ENCODE measurements around the gene SEMA4A. TPM values are rescaled to one million over a fixed set of nuclear protein-coding genes. Genes with fewer than 3 reads are reported as not detected.
"Not testable (repeated sequence)": the region's sequence is repeated elsewhere in the genome, so short reads cannot be mapped to it uniquely, and the experiment has no call there.

The SEMA4A gene
- total RNA-seq, 1 experiment from 2014 or later = 2.0 TPM

DNA sequence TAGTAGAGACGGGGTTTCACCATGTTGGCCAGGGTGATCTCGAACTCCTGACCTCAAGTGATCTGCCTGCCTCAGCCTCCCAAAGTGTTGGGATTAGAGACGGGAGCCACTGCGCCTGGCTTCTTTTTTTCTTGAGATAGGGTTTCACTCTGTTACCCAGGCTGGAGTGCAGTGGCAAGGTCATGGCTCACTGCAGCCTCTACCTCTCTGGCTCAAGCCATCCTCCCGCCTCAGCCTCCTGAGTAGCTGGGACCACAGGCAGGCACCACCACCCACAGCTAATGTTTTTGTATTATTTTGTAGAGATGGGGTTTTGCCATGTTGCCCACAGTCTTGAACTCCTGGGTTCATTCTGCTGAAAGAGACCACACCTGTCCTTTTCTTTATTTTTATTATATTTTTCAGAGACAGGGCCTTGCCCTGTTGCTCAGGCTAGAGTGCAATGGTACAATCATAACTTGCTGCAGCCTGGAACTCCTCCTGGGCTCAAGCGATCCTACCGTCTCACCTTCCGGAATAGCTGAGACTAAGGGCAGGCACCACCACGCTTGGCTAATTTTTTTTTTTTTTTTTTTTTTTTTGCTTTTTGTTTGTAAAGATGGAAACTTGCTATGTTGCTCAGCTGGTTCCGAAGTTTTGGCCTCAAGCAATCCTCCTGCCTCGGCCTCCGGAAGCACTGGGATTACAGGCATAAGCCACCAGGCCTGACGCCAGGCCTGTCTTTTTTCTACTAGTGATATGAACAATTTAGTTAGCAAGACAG lies 35.8 kb upstream of the SEMA4A start:
- in situ Hi-C loops (cut with HindIII; ENCODE audit: low sequenced_read_pairs) = no loop called here
- DNase-seq (ENCODE audit: low spot score) = no peak

DNA sequence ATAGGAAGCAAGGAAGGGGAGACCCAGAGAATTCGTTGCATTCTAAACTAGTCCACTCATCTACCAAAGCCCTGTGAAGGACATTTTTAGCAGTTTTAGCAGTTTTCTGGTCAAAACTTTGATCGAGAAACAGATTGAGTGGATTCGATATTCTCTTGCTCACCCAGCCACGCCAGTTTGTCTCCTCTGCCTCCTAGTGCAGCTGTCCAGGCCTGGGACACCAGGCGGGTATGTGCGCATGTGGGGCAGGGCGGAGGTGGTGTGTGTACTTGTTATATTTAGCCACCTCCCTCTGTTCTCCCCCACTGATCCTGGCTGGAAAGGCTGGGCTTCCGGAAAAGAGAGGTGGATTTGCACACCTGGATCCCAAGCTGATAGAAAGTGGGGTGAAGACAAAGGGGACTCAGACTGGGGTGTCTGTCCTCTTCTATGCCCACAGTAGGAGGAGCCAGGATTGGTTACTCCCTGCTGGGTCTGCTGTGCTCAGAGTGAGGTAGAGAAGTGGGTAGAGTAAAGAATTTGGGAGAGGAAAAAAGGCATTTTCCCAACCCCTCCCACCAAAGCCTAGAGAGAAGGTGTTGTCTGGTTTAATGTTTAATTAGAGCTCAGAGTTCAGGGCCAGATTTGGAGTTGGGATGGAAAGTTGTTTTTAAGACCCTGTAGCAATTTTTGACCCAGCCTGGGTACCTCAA lies 35.1 kb upstream of the SEMA4A start:
- in situ Hi-C loops (cut with HindIII; ENCODE audit: low sequenced_read_pairs) = no loop called here
- no peak for DNase-seq (ENCODE audit: low spot score)

DNA sequence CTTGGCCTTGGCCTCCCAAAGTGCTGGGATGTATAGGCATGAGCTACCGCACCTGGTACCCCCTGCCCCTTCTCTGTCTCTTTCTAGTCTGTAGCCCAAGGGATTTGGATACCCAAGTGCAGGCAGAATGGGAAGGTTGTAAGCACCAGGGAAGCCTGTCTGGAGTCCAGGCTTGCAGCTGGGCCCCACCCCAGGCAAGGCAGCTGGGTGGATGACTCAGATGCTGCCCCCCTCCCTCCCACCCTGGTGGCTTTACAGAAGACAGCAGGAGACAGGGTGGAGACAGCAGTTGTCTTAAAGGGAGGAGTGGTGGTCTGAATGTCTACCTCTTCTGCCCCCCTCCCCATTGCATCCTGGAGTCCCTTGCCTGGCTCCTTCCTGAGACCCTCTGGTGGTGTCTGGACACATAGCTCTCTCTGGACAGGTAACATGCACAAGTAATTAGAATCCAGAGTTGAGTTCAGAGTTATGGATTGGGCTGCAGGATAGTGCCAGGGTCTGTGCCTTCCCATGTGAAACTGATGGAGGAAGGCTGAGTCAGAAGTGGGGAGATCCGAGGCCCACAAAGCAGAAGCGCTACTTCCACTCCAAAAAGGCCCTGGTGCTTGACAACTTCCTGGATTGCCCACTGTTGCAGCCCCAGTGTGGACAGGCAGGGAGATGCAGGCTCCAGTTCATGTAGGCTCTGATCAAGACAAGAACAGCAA lies 33.7 kb upstream of the SEMA4A start:
- in situ Hi-C loops (cut with HindIII; ENCODE audit: low sequenced_read_pairs) = no loop called here
- no peak for DNase-seq (ENCODE audit: low spot score)

DNA sequence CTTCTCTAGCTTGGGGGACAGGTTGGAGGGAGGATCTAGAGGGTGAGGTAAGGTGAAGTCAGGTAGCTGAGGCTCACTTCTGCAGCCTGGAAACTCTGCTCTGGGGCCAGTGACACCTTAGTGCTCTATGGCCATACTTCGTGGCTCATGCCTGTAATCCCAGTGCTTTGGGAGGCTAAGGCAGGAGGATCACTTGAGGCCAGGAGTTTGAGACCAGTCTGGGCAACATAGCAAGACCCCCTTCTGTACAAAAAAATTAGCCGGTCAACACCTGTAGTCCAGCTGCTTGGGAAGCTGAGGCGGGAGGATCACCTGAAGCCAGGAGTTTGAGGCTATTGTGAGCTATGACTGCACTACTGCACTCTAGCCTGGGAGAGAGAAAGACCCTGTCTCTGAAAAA lies 33.1 kb upstream of the SEMA4A start:
- in situ Hi-C loops (cut with HindIII; ENCODE audit: low sequenced_read_pairs) = no loop called here
- DNase-seq (ENCODE audit: low spot score) = no peak

DNA sequence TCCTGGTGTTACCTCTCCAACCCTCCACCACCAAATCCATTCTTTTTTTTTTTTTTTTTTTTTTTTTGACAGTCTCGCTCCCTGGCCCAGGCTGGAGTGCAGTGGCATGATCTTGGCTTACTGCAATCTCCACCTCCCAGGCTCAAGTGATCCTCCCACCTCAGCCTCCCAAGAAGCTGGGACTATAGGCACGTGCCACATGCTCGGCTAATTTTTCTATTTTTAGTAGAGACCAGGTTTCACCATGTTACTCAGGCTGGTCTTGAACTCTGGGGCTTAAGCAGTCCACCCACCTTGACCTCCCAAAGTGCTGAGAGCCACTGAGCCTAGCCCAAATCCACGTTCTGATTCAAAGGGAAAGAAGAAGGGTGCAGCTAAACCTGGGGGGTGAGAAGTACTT lies 32.4 kb upstream of the SEMA4A start:
- in situ Hi-C loops (cut with HindIII; ENCODE audit: low sequenced_read_pairs); DNase-seq (ENCODE audit: low spot score): not testable (repeated sequence)

DNA sequence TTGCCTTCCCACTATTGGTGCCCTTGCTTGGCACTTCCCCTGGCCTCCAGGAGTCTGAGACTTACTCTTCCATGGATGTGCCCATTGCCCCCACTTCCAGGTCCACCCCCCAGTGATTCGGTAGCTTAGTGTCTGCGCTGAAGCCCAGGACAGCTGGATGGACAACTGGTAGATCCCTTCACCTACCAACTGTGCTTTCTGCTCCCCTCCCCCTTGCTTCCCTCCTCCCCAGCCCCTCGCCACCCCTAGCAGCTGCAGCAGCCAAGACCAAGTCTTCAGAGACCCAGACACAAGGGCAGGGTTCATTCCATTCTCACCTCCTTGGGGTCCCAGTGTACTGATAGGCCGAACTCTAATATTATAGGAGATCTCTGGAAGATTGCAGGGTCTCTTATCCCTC lies 31.9 kb upstream of the SEMA4A start:
- in situ Hi-C loops (cut with HindIII; ENCODE audit: low sequenced_read_pairs) = no loop called here
- DNase-seq (ENCODE audit: low spot score) = no peak

DNA sequence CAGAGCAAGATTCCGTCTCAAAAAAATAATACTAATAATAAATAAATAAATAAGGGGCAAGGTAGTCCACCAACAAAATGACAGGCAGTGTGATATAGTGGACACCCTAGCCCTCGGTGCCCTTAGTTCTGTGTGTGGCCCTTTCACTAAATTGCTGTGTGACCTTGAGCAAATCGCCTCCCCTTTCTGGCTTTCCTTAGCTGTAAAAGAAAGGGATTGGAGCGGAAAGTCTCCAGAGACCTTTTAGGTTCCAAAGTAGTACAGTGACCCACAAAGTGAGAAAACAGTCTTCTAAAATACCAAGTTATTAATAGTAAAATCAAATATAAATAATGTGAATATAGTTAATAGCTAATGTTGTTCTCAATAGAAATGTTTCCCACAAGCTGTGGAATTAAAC lies 31.3 kb upstream of the SEMA4A start:
- in situ Hi-C loops (cut with HindIII; ENCODE audit: low sequenced_read_pairs) = no loop called here
- DNase-seq (ENCODE audit: low spot score) = no peak

DNA sequence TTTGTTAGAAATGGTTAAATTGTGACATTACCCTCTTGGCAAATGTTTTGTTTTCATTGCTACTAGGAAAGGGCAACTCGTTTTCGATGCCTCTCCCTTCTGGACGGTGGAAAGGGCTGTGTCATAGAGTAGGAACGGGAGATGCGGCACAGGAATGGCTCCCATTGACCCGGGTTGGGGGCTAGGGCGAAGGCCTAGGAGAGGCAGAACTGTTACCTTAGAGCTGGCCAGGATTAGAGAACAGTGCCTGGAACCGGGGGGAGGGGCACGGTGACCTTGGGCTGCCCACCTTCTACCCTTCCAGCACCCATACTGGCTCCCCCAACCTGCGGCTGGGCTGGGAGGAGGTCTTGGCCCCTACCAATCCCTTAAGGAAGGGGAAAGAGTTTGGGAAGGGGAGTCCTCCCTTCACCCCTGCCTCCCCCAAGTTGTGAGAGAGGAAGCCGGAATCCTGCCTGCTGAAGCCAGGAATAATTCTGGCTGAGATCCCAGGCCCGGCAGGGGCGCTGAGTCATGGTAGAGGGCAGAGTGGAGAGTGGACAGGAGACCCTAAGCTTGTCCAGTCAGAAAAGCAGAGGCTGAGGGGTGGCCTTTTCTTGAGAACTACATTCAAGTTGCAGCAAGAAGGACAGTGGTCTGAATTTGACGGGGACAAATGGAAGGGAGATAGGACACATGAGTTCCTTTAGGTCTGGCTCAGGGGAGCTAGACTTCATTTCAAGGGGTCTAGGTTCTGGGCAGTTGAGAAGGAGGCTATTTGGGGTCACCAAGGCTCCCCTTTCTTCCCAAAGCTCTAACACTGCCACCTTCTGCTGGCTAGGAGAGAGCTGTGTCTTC lies 30.6 kb upstream of the SEMA4A start:
- in situ Hi-C loops (cut with HindIII; ENCODE audit: low sequenced_read_pairs) = no loop called here
- DNase-seq (ENCODE audit: low spot score) = peak; percentile 76

DNA sequence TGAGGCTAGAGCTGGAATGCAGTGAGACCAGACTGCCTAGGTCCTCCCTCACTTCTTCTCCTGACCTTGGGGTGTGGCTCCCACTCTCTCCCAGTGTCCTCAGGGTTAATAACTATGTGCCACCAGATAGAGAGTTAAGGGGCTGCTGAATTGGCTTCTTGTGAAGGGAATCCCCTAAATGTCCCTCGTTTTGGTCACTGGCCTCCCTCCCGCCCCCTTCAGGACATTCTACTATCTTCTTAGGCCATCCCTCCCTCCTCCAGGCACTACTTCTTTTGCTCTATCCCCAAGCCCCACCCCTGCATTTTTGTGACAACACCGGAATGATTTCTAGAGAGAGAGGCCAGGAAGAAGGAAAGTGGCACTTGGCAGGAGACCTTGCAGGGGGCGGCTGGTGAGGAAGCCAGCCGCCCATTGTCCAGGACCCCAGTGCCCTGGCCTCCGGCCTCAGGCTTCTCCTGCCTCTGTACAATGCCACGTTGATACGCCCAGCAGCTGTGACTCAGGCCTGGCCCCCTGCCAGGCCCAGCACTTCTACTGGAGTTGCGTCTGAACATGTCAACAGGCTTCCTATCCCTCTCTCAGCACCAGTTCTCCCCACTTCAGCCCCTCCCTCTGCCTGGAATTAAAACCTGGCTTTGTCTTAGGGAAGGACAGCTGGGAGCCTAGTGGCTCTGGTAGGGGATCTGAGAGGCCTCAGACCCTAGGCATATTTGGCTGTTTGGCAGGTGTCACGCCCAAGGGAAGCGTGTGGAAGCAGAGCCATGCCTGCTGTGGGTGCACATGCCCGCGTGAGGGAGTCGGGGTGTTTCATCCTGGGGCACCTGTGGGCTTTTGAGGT lies 29.8 kb upstream of the SEMA4A start:
- DNase-seq (ENCODE audit: low spot score) = peak; percentile 66
- in situ Hi-C loops (cut with HindIII; ENCODE audit: low sequenced_read_pairs) = no loop called here

DNA sequence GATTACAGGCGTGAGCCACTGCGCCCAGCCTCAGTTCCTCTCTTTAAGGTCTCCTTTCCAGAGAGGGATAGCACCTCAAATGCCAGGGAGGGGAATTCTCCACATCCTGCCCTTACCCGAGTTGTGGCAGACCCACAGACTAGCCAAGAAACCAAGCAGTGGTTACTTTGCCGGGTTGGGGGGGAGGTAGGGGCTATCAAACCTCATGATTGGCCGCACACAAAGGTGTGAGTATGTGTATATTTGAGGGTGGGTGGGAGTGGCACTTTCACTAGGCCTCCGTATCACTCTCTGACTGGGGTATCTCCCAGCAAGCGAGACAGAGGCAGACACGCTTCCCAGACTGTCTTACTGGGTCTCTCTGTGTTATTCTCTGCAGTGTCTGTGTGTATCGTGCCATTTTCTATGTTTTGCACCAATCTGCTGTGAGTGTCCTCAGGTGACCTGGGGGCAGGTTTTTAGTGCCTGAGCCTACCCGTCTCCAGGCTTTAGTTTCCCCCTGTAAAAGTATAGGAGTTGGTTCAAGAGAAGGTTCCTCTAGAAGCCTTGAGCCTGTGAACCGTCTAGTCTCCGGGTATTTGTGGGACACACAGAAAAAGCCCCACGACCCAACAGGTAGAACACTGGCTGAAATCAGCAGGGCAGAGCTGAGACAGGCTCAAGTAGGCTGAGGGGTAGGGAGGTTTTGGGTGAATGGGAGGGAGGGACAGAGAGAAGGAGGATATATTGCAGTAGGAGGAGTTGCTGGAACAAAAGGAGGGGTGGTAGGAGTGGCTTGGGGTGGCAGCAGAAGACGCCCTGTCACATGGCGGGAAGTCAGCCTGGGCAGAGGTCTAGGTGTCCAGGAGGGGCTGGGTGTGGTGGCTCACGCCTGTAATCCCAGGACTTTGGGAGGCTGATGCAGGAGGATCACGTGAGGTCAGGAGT lies 28.6 kb upstream of the SEMA4A start:
- in situ Hi-C loops (cut with HindIII; ENCODE audit: low sequenced_read_pairs) = no loop called here
- DNase-seq (ENCODE audit: low spot score) = no peak

DNA sequence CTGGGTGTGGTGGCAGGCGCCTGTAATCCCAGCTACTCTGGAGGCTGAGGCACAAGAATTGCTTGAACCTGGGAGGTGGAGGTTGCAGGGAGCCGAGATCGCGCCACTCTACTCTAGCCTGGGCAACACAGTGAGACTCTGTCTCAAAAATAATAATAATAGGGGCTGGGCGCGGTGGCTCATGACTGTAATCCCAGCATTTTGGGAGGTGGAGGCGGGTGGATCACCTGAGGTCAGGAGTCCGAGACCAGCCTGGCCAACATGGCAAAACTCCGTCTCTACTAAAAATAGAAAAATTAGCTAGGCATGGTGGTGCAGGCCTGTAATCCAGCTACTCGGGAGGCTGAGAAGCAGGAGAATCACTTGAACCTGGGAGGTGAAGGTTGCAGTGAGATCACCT lies 27.8 kb upstream of the SEMA4A start:
- DNase-seq (ENCODE audit: low spot score); in situ Hi-C loops (cut with HindIII; ENCODE audit: low sequenced_read_pairs): not testable (repeated sequence)

DNA sequence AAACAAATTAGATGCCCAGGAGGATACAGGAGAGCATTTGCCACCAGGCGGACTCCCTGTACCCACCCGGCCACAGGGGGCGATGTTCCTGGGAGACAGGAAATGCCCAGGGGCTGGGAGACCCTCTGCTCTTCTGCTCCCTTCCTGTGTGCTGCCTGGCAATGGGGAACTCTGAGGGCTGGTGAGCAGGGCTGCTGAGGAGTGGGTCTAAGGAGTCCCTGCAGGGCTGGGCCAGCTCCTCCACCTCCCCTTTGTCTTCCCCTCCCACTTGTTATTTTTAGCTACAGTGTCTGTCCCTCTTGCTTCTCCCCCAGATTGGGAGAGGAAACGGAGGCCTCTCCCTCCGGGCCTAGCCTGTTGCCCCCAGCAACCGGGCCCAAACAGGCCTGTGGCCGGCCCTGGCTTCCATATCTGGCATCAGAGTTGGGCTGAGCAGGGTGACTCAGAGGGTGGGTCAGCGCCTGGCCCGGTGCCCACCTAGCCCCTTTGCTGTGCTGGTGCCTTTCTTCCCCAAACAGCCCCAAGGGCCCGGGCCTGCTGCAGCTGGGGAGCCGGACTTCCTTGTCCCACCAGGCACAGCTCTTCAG lies 27.2 kb upstream of the SEMA4A start:
- in situ Hi-C loops (cut with HindIII; ENCODE audit: low sequenced_read_pairs) = no loop called here

DNA sequence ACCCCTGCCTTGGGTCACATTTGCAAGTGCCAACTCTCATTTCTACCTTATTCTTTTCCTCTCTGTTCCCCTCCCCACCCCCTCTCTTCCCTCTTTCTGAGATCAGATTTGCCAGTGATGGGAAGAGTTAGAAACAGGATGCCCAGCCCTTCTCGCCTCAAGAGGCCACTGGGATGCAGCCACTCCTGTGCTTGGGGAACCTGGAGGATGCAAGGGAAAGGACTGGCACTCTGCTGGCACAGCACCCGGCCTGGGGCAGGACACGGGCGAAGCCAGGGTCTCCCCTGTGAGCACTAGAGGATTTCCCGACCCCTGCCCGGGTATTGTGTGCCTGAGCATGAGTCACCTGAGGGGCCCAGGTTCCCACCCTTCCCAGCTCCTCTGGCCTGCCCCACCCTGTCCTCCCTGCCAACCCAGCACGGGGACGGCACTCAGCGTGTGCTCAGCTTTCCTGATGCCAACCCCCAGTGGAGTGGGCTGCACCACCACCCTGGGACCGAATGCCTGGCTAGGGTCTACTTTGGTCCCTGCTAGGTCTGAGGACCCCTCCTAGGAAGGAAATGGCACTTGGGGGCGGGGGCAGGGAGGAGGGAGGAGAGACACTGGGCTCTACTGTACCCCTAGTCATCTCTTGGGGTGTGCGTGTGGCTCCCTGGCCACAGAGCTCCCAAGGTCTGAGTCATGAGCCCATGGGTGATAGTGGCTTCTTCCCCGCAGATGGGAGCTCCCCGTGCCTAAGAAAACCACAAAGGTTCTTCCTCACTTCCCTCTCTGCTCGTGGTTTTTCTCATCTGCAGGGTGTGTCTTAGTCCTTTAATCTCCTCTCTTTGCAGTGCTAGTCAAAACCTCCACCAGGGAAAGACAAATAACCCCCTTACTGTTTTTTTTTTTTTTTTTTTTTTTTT lies 26.5 kb upstream of the SEMA4A start:
- no peak for DNase-seq (ENCODE audit: low spot score)
- in situ Hi-C loops (cut with HindIII; ENCODE audit: low sequenced_read_pairs) = no loop called here

More for the DNA sequence above, 27.2 kb upstream of the SEMA4A start:
- DNase-seq (ENCODE audit: low spot score) = no peak

DNA sequence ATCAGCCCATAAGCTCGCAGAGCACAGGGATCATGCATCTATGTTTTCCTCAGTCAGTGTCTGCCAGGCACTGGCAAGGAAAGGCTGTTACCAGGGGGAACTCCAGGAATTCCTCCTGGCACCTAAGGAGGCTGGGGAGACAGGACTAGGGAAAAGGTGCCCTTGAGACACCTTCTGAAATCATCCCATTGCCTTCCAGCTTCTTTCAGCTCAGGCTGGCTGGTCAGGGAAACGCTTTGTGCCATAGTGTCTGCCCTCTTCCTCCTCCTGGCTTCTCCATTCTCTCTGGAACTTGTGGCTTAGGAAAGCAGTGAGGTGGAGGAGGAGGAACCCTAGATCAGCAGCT lies 25.1 kb upstream of the SEMA4A start:
- DNase-seq (ENCODE audit: low spot score) = no peak
- in situ Hi-C loops (cut with HindIII; ENCODE audit: low sequenced_read_pairs) = no loop called here

DNA sequence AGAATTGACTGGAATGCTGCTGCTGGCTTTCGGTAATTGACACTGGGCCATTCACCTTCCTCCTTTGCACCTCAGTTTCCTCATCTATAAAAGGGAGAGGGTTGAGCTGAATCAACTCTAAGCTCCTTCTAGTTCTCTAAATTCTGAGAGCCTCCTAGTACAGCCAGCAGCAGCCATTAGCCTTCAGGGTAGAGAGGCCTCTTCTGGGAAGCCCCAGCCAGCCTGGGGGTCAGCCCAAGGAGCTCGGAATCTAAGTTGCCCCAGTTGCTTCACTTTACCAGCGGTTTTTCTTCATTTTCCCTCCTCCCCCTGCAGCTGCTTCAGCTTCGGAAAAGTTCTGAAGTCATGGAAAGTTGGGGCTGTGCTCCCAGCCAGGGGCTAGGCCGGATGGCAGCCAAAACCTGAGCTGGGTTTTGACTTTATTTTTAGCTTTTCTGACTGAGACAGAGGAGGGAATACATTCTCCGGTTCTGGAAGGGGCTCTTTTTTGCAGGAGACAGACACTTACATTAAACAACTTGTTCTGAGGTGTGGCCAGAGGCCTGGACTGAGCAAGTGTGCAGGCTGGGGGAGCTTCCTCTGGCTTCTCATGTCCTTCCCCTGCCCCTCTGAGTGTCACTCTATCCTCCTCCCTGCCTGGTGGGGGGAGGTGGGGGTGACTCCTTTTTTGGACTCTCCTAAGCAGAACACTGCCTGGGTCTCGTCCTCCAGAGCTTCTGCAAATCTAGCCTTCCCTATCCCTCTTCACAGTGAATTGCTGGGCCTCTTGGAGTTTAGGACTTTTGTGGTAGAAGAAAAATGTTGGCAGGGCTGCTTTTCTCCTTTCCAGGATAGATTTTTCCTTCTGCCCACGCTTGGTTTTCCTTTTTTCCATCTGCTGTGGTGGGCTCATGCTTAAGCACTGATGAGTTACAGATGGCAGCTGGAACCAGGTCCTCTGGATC lies 24.5 kb upstream of the SEMA4A start:
- in situ Hi-C loops (cut with HindIII; ENCODE audit: low sequenced_read_pairs) = no loop called here
- DNase-seq (ENCODE audit: low spot score) = no peak

Measured in G401 (cell line).